Activated CD4-positive, alpha-beta memory T cell treated with anti-CD3 and anti-CD28 coated beads for 36 hours (primary cell): ENCODE measurements around the gene CDK6. TPM values are rescaled to one million over a fixed set of nuclear protein-coding genes. Genes with fewer than 3 reads are reported as not detected.

ENCODE experiments used
- CTCF ChIA-PET: fragments of 350-600 bp; sonication (Branson Sonifier 250); formaldehyde crosslinking; loops from one replicate; lab custom pipeline; 2021; ENCODE audit warnings: antibody characterized with exemption, inconsistent platforms; lab: Charles Lee
- POLR2A ChIA-PET: fragments of 350-600 bp; sonication (Branson Sonifier 250); formaldehyde crosslinking; loops from one replicate; lab custom pipeline; 2021; ENCODE audit warnings: antibody characterized with exemption; lab: Charles Lee
- DNase-seq: peaks from one replicate; pipeline ENCODE4 v3.0.0-alpha.2; 2020
- H3K27ac Mint-ChIP-seq: one replicate; pipeline ENCODE4 v1.8.0; 2021; ENCODE audit warnings: mixed read lengths
- H3K27me3 Mint-ChIP-seq: one replicate; pipeline ENCODE4 v1.8.0; 2021; ENCODE audit warnings: mixed read lengths
- H3K36me3 Mint-ChIP-seq: one replicate; pipeline ENCODE4 v1.8.0; 2021; ENCODE audit warnings: mixed read lengths
- H3K4me1 Mint-ChIP-seq: one replicate; pipeline ENCODE4 v1.8.0; 2021; ENCODE audit warnings: low read depth, mixed read lengths
- H3K4me3 Mint-ChIP-seq: one replicate; pipeline ENCODE4 v1.8.0; 2021; ENCODE audit warnings: mild to moderate bottlenecking, mixed read lengths
- H3K9me3 Mint-ChIP-seq: one replicate; pipeline ENCODE4 v1.8.0; 2021; ENCODE audit warnings: mixed read lengths
- intact Hi-C: fragments of 100-400 bp; cut with micrococcal nuclease; formaldehyde crosslinking; loops from one replicate; pipeline ENCODE4 v1.15.1; 2023
- total RNA-seq, 2 experiments: library from RNA; stranded (reverse); gene quantifications; one replicate each; pipeline ENCODE4 v1.2.3, GENCODE V29; 2021

The CDK6 gene
- total RNA-seq, 2 experiments from 2014 or later: 131 to 132 TPM

DNA sequence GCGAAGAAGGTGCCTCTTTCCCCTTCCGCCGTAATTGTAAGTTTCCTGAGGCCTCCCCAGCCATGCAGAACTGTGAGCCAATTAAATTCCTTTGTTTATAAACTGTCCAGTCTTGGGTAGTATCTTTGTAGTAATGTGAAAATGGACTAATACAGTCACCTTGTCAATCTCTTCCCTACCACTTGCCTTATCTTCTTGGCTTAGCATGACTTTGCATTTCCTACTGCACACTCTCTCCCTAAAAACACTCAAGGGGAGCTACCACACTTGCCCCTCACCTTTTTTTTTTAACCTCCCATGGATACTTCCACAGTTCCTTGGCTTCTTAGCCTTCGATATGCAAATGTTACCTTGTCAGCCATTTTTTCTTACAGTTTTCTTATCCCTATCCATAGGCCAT lies 7.4 kb upstream of the CDK6 start:
- Mint-ChIP-seq H3K4me1 (peaks cover 8% of the 10 kb centered on the region), H3K4me3 (no peak overlapping the region), H3K27me3 (peaks cover 9% of the 10 kb centered on the region), H3K9me3 (peaks cover 3% of the 10 kb centered on the region), H3K36me3 (no peaks in the 10 kb centered on the region), H3K27ac (no peak overlapping the region)
- CTCF ChIA-PET: no interaction called here
- no peak for DNase-seq
- POLR2A ChIA-PET: no interaction called here
- intact Hi-C loops: loop anchor here (5.0 kb wide), 1 partner anchor 274 kb away; the partner anchor contains the start of gene SAMD9

DNA sequence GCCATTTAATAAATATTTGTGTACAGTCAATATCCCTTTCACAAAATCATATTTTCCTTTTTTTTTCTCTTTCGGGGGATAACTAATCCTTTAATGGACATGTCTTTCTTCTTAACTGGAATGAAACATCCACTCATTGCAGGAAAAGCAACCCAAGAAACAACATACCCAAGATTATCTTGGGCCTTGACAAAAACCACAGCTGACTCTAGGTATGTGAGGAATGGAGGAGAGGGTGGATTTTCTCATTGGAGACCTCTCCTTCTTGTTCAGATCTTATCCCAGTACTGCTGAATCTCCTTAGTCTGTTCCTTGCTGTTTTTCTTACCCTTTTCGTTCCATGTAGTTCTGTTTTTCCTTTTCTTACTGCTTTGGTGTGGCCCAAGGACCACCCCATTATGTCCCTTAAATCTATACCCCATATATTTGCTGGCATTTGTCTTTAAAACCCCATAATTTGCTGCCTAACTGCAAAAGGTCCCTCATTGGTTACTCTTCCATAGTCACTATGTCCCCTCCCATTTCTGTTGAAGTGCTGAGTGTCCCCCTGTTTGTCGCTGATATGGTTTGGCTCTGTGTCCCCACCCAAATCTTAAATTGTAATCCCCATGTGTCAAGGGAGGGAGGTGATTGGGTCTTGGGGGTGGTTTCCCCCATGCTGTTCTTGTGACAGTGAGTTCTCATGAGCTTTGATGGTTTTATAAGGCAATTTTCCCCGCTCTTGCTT lies 6.8 kb upstream of the CDK6 start:
- ChIA-PET CTCF (interaction anchor here (1.4 kb wide), 1 partner anchor 10 kb away, joined by 5 read pairs; no protein-coding TSS in a partner anchor), POLR2A (no interaction called here)
- DNase-seq: no peak
- Mint-ChIP-seq H3K4me1 (peaks cover 8% of the 10 kb centered on the region), H3K36me3 (no peaks in the 10 kb centered on the region), H3K4me3 (no peak overlapping the region), H3K27me3 (peaks cover 9% of the 10 kb centered on the region), H3K27ac (no peak overlapping the region), H3K9me3 (peaks cover 3% of the 10 kb centered on the region)
- intact Hi-C loops: loop anchor here (5.0 kb wide), 1 partner anchor 274 kb away; the partner anchor contains the start of gene SAMD9

DNA sequence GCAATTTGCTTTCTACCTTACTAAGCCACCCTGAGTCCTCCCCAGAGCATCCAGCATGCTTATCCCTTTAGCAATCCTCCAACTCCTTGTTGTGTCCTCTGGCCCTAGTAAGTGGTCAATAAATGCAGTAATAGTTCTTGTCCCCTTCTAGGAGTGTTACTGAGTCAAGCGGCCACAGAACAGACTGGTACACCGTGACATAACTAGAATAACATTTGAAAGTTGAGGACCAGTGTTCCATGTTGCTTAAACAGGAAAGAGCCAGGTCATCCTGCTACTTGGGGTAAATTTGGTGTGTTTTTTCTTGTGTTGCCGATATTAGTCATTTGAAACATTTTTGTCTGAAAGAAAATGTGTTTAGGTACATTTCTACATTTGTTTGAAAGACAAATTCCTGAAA lies 4.8 kb upstream of the CDK6 start:
- no peak for DNase-seq
- Mint-ChIP-seq H3K9me3 (peaks cover 3% of the 10 kb centered on the region), H3K27ac (no peak overlapping the region), H3K27me3 (peaks cover 9% of the 10 kb centered on the region), H3K36me3 (no peaks in the 10 kb centered on the region), H3K4me1 (peaks cover 13% of the 10 kb centered on the region), H3K4me3 (no peak overlapping the region)
- intact Hi-C loops: loop anchor here (5.0 kb wide), 1 partner anchor 276 kb away; the partner anchor contains the start of gene SAMD9
- ChIA-PET CTCF (no interaction called here), POLR2A (no interaction called here)

GRCh38 chr7:92840316-92840715 lies 3.9 kb upstream of the CDK6 start:
- Mint-ChIP-seq H3K36me3 (peaks cover 6% of the 10 kb centered on the region), H3K27ac (no peak overlapping the region), H3K4me3 (no peak overlapping the region), H3K27me3 (peaks cover 9% of the 10 kb centered on the region), H3K4me1 (peaks cover 13% of the 10 kb centered on the region), H3K9me3 (peaks cover 3% of the 10 kb centered on the region)
- ChIA-PET CTCF (no interaction called here), POLR2A (no interaction called here)
- DNase-seq: peak; percentile 36
- intact Hi-C loops: loop anchor here (5.0 kb wide), 1 partner anchor 277 kb away; the partner anchor contains the start of gene SAMD9

DNA sequence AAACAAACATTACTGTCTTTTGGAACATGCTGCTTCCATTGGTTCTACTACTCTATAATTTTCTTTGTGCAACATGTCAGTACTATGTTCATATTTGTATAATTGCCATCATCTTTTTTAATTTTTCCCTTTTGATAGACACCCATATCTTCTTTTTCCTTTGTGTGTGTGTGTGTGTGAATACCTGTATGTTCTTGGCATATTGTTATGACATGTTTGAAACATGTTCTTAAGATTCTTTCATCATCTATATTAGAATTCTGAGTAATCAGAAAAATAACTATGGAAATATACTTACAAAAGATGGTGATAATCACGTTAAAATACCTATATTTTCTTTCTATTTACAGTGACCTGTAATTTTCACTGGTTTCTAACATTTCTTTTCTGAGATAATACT lies 3.5 kb upstream of the CDK6 start:
- Mint-ChIP-seq H3K36me3 (peaks cover 6% of the 10 kb centered on the region), H3K4me3 (no peak overlapping the region), H3K27me3 (peaks cover 9% of the 10 kb centered on the region), H3K4me1 (peaks cover 13% of the 10 kb centered on the region), H3K9me3 (peaks cover 3% of the 10 kb centered on the region), H3K27ac (no peak overlapping the region)
- CTCF ChIA-PET: no interaction called here
- no peak for DNase-seq
- intact Hi-C loops: loop anchor here (5.0 kb wide), 2 partner anchors 277 to 1162 kb away; partner anchors contain the start of genes BET1 and SAMD9
- POLR2A ChIA-PET: no interaction called here

GRCh38 chr7:92838934-92839333 lies 2.6 kb upstream of the CDK6 start:
- POLR2A ChIA-PET: no interaction called here

DNA sequence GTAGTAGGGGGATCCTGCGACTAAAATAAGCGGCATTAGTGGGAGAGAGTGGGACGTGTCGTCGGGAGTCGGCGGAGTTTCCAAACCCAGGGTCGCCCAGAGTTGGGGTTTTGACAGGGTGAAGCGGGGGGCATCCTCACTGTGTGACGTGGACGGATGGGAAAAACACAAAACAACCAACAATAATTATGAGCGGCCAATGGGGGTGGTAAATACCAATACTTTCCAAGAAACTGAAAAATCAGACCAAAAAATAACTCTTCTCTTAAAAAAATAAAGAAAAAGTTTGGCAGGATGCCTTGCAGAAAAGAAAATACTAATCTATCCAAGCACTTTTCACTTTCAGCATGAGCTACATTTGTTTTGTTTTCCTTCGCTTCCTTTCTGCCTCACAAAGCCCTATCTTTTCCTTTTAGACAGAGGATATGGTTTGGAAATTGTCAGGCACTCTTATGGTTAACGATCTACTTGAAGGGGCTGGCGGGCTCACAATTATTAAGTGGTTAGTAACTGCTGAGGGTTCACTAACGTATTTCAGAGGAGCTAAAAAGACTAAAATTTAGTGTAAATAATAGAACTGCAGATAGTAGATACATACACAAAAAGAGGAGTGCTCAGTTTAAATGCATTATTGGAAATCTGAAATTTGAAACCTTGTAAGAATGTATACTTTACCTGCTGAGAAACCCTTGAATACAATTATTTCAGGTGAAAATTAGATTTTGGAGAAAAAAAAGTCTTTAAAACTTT lies 802 bp upstream of the CDK6 start:
- Mint-ChIP-seq H3K27me3 (peaks cover 5% of the 10 kb centered on the region), H3K4me3 (peak overlapping the region; percentile 81), H3K9me3 (no peaks in the 10 kb centered on the region), H3K4me1 (peaks cover 18% of the 10 kb centered on the region), H3K27ac (peak overlapping the region; percentile 83), H3K36me3 (peaks cover 27% of the 10 kb centered on the region)
- intact Hi-C loops: loop anchor here (5.0 kb wide), 1 partner anchor 1165 kb away; the partner anchor contains the start of gene BET1
- POLR2A ChIA-PET: interaction anchor here (1.0 to 2.8 kb wide), 11 partner anchors 24 to 395 kb away, joined by 3 to 13 read pairs (median 6); partner anchors contain the start of genes PEX1, RBM48 and VPS50
- DNase-seq: no peak
- CTCF ChIA-PET: interaction anchor here (0.9 to 1.6 kb wide), 3 partner anchors 17 to 219 kb away, joined by 3 to 6 read pairs (median 6); no protein-coding TSS in a partner anchor

More at GRCh38 chr7:92838934-92839333, 2.6 kb upstream of the CDK6 start:
- H3K4me3 Mint-ChIP-seq: no peak overlapping the region
- peaks cover 11% of the 10 kb centered on the region for H3K36me3 Mint-ChIP-seq
- H3K4me1 Mint-ChIP-seq: peaks cover 13% of the 10 kb centered on the region
- CTCF ChIA-PET: interaction anchor here (0.8 kb wide), 1 partner anchor 34 kb away, joined by 3 read pairs; no protein-coding TSS in a partner anchor
- peaks cover 3% of the 10 kb centered on the region for H3K9me3 Mint-ChIP-seq
- H3K27ac Mint-ChIP-seq: no peak overlapping the region
- H3K27me3 Mint-ChIP-seq: peaks cover 8% of the 10 kb centered on the region
- DNase-seq: no peak
- intact Hi-C loops: loop anchor here (5.0 kb wide), 1 partner anchor 1163 kb away; the partner anchor contains the start of gene BET1

GRCh38 chr7:92835851-92836488 lies 403 bp downstream of the CDK6 start:
- H3K4me1 Mint-ChIP-seq: peaks cover 25% of the 10 kb centered on the region
- ChIA-PET POLR2A (interaction anchor here (0.6 to 2.8 kb wide), 18 partner anchors 8 to 396 kb away, joined by 3 to 13 read pairs (median 4); partner anchors contain the start of genes PEX1, RBM48 and VPS50), CTCF (interaction anchor here (1.0 to 1.6 kb wide), 3 partner anchors 69 to 216 kb away, joined by 3 to 6 read pairs (median 4); no protein-coding TSS in a partner anchor)
- peaks cover 3% of the 10 kb centered on the region for H3K27me3 Mint-ChIP-seq
- H3K27ac Mint-ChIP-seq: peak overlapping the region; percentile 96
- intact Hi-C loops: loop anchor here (1.0 to 5.0 kb wide), 3 partner anchors 68 to 1166 kb away; partner anchors contain the start of genes BET1 and VPS50
- H3K4me3 Mint-ChIP-seq: peak overlapping the region; percentile 97
- peak; percentile 62 for DNase-seq
- H3K9me3 Mint-ChIP-seq: no peaks in the 10 kb centered on the region
- peaks cover 38% of the 10 kb centered on the region for H3K36me3 Mint-ChIP-seq

DNA sequence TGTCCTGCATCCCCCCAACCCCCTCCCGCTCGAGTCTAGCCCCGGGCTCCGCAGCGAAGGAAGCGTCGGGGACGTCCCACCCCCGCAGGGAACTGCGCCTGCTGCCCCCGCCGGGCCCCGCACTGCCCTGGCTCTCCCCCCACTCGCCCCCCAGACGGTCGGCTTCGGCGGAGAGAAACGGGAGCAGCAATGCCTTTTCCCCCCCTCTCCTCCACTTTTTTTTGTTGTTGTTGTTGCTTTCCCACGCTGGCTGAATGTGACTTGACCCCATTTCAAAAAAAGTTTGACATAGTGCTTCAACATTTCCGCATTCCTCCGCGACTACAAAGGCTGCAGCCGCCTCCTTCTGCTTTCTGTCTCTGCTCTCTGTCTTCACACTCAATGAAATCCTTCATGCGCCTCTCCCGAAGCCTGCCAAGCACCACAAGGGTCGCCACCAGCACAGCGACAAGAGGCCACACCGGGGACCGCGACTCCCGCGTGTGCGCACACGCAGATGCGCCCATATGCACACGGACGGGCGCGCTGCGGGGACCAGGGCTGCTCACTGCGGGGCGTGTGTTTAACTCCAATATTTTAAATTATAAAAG lies 1.0 kb downstream of the CDK6 start:
- POLR2A ChIA-PET: interaction anchor here (0.6 to 2.8 kb wide), 11 partner anchors 8 to 307 kb away, joined by 3 to 13 read pairs (median 6); partner anchors contain the start of genes PEX1 and RBM48
- intact Hi-C loops: loop anchor here (1.0 to 5.0 kb wide), 3 partner anchors 69 to 1167 kb away; partner anchors contain the start of genes BET1 and VPS50
- H3K27me3 Mint-ChIP-seq: peaks cover 2% of the 10 kb centered on the region

GRCh38 chr7:92834507-92835260 lies 1.7 kb downstream of the CDK6 start:
- ChIA-PET CTCF (interaction anchor here (0.9 to 1.8 kb wide), 2 partner anchors 7 to 213 kb away, joined by 3 to 5 read pairs; no protein-coding TSS in a partner anchor), POLR2A (interaction anchor here (0.6 to 3.0 kb wide), 5 partner anchors 22 to 306 kb away, joined by 3 to 22 read pairs (median 6); partner anchors contain the start of genes PEX1 and RBM48)
- intact Hi-C loops: loop anchor here (1.0 to 5.0 kb wide), 3 partner anchors 70 to 1168 kb away; partner anchors contain the start of genes BET1 and VPS50
- no peaks in the 10 kb centered on the region for H3K27me3 Mint-ChIP-seq
- H3K27ac Mint-ChIP-seq: peak overlapping the region; percentile 98
- no peaks in the 10 kb centered on the region for H3K9me3 Mint-ChIP-seq
- peak overlapping the region; percentile 97 for H3K4me3 Mint-ChIP-seq
- H3K4me1 Mint-ChIP-seq: peaks cover 33% of the 10 kb centered on the region
- H3K36me3 Mint-ChIP-seq: peaks cover 46% of the 10 kb centered on the region
- DNase-seq: peak; percentile 30

More for the DNA sequence above, 1.0 kb downstream of the CDK6 start:
- H3K4me3 Mint-ChIP-seq: peak overlapping the region; percentile 97
- peaks cover 28% of the 10 kb centered on the region for H3K4me1 Mint-ChIP-seq
- CTCF ChIA-PET: interaction anchor here (0.9 to 1.6 kb wide), 4 partner anchors 69 to 216 kb away, joined by 3 to 6 read pairs (median 4); no protein-coding TSS in a partner anchor
- peaks cover 44% of the 10 kb centered on the region for H3K36me3 Mint-ChIP-seq
- peak overlapping the region; percentile 96 for H3K27ac Mint-ChIP-seq
- peak; percentile 65 for DNase-seq
- H3K9me3 Mint-ChIP-seq: no peaks in the 10 kb centered on the region
